ENCODE data around the gene SOS1. TPM values are rescaled to one million over a fixed set of nuclear protein-coding genes. Genes with fewer than 3 reads are reported as not detected.
A peak's percentile ranks its signal among the peaks of the same experiment; 100 is the strongest.

The SOS1 gene
- total and polyA plus RNA-seq, 4 donors, result 4.2 to 16.4 (median 7.2) TPM

GRCh38 chr2:39124000-39124745, 3.3 kb upstream of the SOS1 start:
- Histone ChIP-seq H3K36me3 (ENCODE audit: control insufficient read depth in 4 of 4, insufficient read depth in 3 of 4, low read depth in 1 of 4, low read length in 3 of 4) (no peaks in the 10 kb centered on the region), H3K4me1 (ENCODE audit: control insufficient read depth in 4 of 4, insufficient read depth in 4 of 4, low read length in 3 of 4) (peaks cover 0 to 26% (median 16%) of the 10 kb centered on the region in 4 donors)

More at GRCh38 chr2:39124000-39124745, 3.3 kb upstream of the SOS1 start:
- peak overlapping the region; percentile 87 to 93 for H3K27ac ChIP-seq (ENCODE audit: low read depth in 1 of 2, low read length in 2 of 2)
- no peaks in the 10 kb centered on the region for H3K27me3 ChIP-seq (ENCODE audit: control insufficient read depth in 4 of 4, insufficient read depth in 4 of 4, low read length in 3 of 4)
- peak overlapping the region; percentile 31 to 87 for H3K9ac ChIP-seq (ENCODE audit: low read depth in 1 of 2, low read length in 2 of 2)
- H3K4me3 ChIP-seq (ENCODE audit: low read depth in 1 of 3, low read length in 3 of 3), result peak overlapping the region; percentile 72 to 97 (median 90)
- peak; percentile 70 for TF ChIP-seq YY1 (IDR thresholded peaks at IDR 0.05)
- TF ChIP-seq HNF4G (IDR thresholded peaks at IDR 0.05), result no peak
- peak in 1 of 2 donors; percentile 11 for TF ChIP-seq RXRA (IDR thresholded peaks at IDR 0.05)
- TF ChIP-seq JUND (IDR thresholded peaks at IDR 0.05), result peak; percentile 32 to 57
- TF ChIP-seq REST (IDR thresholded peaks at IDR 0.05), result peak; percentile 58
- no peak for TF ChIP-seq ATF3 (IDR thresholded peaks at IDR 0.05)
- peak; percentile 13 for TF ChIP-seq NR2F2 (IDR thresholded peaks at IDR 0.05)
- TF ChIP-seq SP1 (IDR thresholded peaks at IDR 0.05), result peak; percentile 42
- TF ChIP-seq HNF4A (conservative IDR thresholded peaks at IDR 0.05), result peak; percentile 75 to 81
- peak; percentile 22 for TF ChIP-seq MAX (IDR thresholded peaks at IDR 0.05)
- TF ChIP-seq CTCF (IDR thresholded peaks at IDR 0.05; ENCODE audit: low read depth, low read length, missing input control), result peak; percentile 38
- TF ChIP-seq GABPA (IDR thresholded peaks at IDR 0.05 in 1 of 2, conservative IDR thresholded peaks at IDR 0.05 in 1 of 2), result peak; percentile 55 to 89
- TF ChIP-seq FOXA1 (IDR thresholded peaks at IDR 0.05), result no peak
- TF ChIP-seq TAF1 (conservative IDR thresholded peaks at IDR 0.05), result no peak
- TF ChIP-seq EGR1 (IDR thresholded peaks at IDR 0.05; ENCODE audit: low read depth in 2 of 2), result peak; percentile 68 to 90
- TF ChIP-seq RAD21 (IDR thresholded peaks at IDR 0.05), result peak; percentile 29 to 45
- WGBS, result under 1% methylated on average over 58 of the region's 58 CpGs
- peak; percentile 91 for DNase-seq (ENCODE audit: low spot score)
- H3K9me3 ChIP-seq (ENCODE audit: control insufficient read depth in 4 of 4, low read length in 3 of 4), result no peaks in the 10 kb centered on the region
